HCT116 (cell line): ENCODE data around the gene CNPY4. TPM values are rescaled to one million over a fixed set of nuclear protein-coding genes. Genes with fewer than 3 reads are reported as not detected.

Source experiments
- ATAC-seq: fragments of 200-7000 bp; cut with Tn5 transposase; 2 replicates; pipeline ENCODE4 v1.9.1; 2020; ENCODE audit warnings: mild to moderate bottlenecking, moderate library complexity
- BruUV-seq: library from RNA; stranded (reverse); fragments of 400-500 nt; replicated peaks from 2 replicates; lab custom pipeline; 2021; lab: Mats Ljungman, UMichigan
- CTCF ChIA-PET: fragments of 300-600 bp; sonication (Branson Sonifier 250); formaldehyde crosslinking; loops from one replicate; lab custom pipeline; 2021; ENCODE audit warnings: antibody characterized with exemption; lab: Charles Lee
- POLR2A ChIA-PET: fragments of 300-600, 350-600 bp; sonication (Branson Sonifier 250); formaldehyde crosslinking; loops from one replicate; lab custom pipeline; 2021; ENCODE audit warnings: antibody characterized with exemption; lab: Charles Lee
- RAD21 ChIA-PET, 2 experiments: fragments of 300-600 bp; sonication (Branson Sonifier 250); formaldehyde crosslinking; loops; one replicate each; lab custom pipeline; 2023; ENCODE audit warnings: low total read pairs in 2 of 2; ENCODE audit not compliant: uncharacterized antibody in 2 of 2, unreplicated experiment in 2 of 2, low non-redundant PET in 1 of 2; lab: Charles Lee
- DNase-seq: peaks from one replicate; pipeline ENCODE4 v3.0.0-alpha.2; 2010; ENCODE audit warnings: low read depth, low spot score
- H2AFZ ChIP-seq: fragments of 200-600 bp; shearing (Covaris generic), sonication (generic); 2 replicates; pipeline ENCODE4 v1.6.1; 2017; ENCODE audit warnings: low read depth, mixed run types, mixed read lengths, antibody characterized with exemption, low read length; ENCODE audit not compliant: poor library complexity, severe bottlenecking
- H3K27ac ChIP-seq: 2 replicates; pipeline ENCODE4 v1.5.1; 2012; ENCODE audit warnings: low read depth, low read length
- H3K27me3 ChIP-seq: fragments of 200-600 bp; sonication (generic); 2 replicates; pipeline ENCODE4 v1.6.1; 2016; ENCODE audit warnings: mixed run types, low read length, mixed read lengths; ENCODE audit not compliant: insufficient read depth
- H3K36me3 ChIP-seq, 2 experiments: fragments of 200-500 bp in 1 of 2; fragments of 200-600 bp in 1 of 2; sonication (Bioruptor generic) in 1 of 2; sonication (generic) in 1 of 2; 2 replicates each; pipeline versions ENCODE4 v1.5.1 to v1.6.1; 2014 to 2016; ENCODE audit warnings: low read length in 2 of 2, inconsistent platforms in 1 of 2, mixed read lengths in 1 of 2, mixed run types in 1 of 2; ENCODE audit not compliant: insufficient read depth in 2 of 2, control insufficient read depth in 1 of 2
- H3K4me1 ChIP-seq, 2 experiments: fragments of 200-600 bp in 1 of 2; sonication (generic) in 1 of 2; 2 replicates each; pipeline versions ENCODE4 v1.5.1 to v1.6.1; 2012 to 2017; ENCODE audit warnings: low read length in 2 of 2, inconsistent platforms in 1 of 2, mild to moderate bottlenecking in 1 of 2, mixed read lengths in 1 of 2, mixed run types in 1 of 2, moderate library complexity in 1 of 2; ENCODE audit not compliant: insufficient read depth in 2 of 2, control insufficient read depth in 1 of 2
- H3K4me2 ChIP-seq: fragments of 200-600 bp; sonication (generic); 2 replicates; pipeline ENCODE4 v1.6.1; 2017; ENCODE audit warnings: mixed run types, low read length, mixed read lengths
- H3K4me3 ChIP-seq, 2 experiments: fragments of 200-600 bp in 1 of 2; sonication (generic) in 1 of 2; replicated peaks in 1 of 2; 2 replicates each; pipeline ENCODE4 v1.5.1; 2011 to 2016; ENCODE audit warnings: low read length in 2 of 2, control low read depth in 1 of 2, low read depth in 1 of 2, mild to moderate bottlenecking in 1 of 2, mixed read lengths in 1 of 2, mixed run types in 1 of 2
- H3K79me2 ChIP-seq: fragments of 200-600 bp; sonication (generic); 2 replicates; pipeline ENCODE4 v1.6.1; 2017; ENCODE audit warnings: mild to moderate bottlenecking, mixed run types, low read length, moderate library complexity, mixed read lengths; ENCODE audit not compliant: insufficient read depth
- H3K9ac ChIP-seq: fragments of 200-600 bp; sonication (generic); 2 replicates; pipeline ENCODE4 v1.6.1; 2016; ENCODE audit warnings: low read length, mixed read lengths
- H3K9me2 ChIP-seq: fragments of 200-600 bp; sonication (generic), shearing (Covaris generic); 2 replicates; pipeline ENCODE4 v1.6.1; 2017; ENCODE audit warnings: mixed run types, mild to moderate bottlenecking, moderate library complexity; ENCODE audit not compliant: insufficient read depth
- H3K9me3 ChIP-seq, 2 experiments: fragments of 200-500 bp in 1 of 2; fragments of 200-600 bp in 1 of 2; sonication (Bioruptor generic) in 1 of 2; sonication (generic) in 1 of 2; 2 replicates each; pipeline ENCODE4 v1.6.1; 2014 to 2017; ENCODE audit warnings: low read length in 2 of 2, mixed read lengths in 2 of 2, inconsistent platforms in 1 of 2, low read depth in 1 of 2, mild to moderate bottlenecking in 1 of 2, mixed run types in 1 of 2, moderate library complexity in 1 of 2; ENCODE audit not compliant: control insufficient read depth in 1 of 2, insufficient read depth in 1 of 2
- H4K20me1 ChIP-seq: fragments of 200-600 bp; sonication (generic), shearing (Covaris generic); 2 replicates; pipeline ENCODE4 v1.6.1; 2017; ENCODE audit warnings: mixed run types, mild to moderate bottlenecking, moderate library complexity; ENCODE audit not compliant: insufficient read depth
- POLR2A ChIP-seq: IDR thresholded peaks from 2 replicates; pipeline ENCODE4 v1.7.0; 2011; ENCODE audit warnings: borderline replicate concordance; ENCODE audit not compliant: insufficient read depth, insufficient read length; ENCODE audit errors: extremely low read depth
- POLR2AphosphoS5 ChIP-seq: IDR thresholded peaks from 2 replicates; pipeline ENCODE4 v1.6.1; 2011; ENCODE audit warnings: mild to moderate bottlenecking, low read depth, low read length, moderate library complexity
- YY1 ChIP-seq: IDR thresholded peaks from 2 replicates; pipeline ENCODE4 v1.6.1; 2011; ENCODE audit warnings: low read length, low read depth, moderate library complexity, mild to moderate bottlenecking; ENCODE audit not compliant: insufficient replicate concordance; ENCODE audit errors: extremely low read depth
- ZFX ChIP-seq: fragments of 450-650 bp; IDR thresholded peaks from 2 replicates; pipeline ENCODE4 v1.6.1; 2017
- intact Hi-C: fragments of 100-400 bp; cut with micrococcal nuclease; formaldehyde crosslinking; loops from 2 replicates; pipeline ENCODE4 v1.10.0; 2022
- total RNA-seq: library from RNA; stranded (reverse); gene quantifications from one replicate; pipeline ENCODE4 v1.2.1, GENCODE V29; 2021; ENCODE audit not compliant: unreplicated experiment
- TF ChIP-seq, protein P1 (sequence below), 3 experiments: fragments of 200-600 bp in 1 of 3; sonication (generic) in 1 of 3; IDR thresholded peaks in 2 of 3; conservative IDR thresholded peaks in 1 of 3; 2 replicates each; pipeline ENCODE4 v1.5.1; 2012 to 2017; ENCODE audit warnings: low read depth in 2 of 3, low read length in 2 of 3, antibody characterized with exemption in 1 of 3, borderline replicate concordance in 1 of 3, control low read depth in 1 of 3, mild to moderate bottlenecking in 1 of 3, mixed read lengths in 1 of 3, mixed run types in 1 of 3, moderate library complexity in 1 of 3; ENCODE audit not compliant: insufficient read depth in 1 of 3

The CNPY4 gene
- total RNA-seq, 1 experiment from 2014 or later = 2.6 TPM

DNA sequence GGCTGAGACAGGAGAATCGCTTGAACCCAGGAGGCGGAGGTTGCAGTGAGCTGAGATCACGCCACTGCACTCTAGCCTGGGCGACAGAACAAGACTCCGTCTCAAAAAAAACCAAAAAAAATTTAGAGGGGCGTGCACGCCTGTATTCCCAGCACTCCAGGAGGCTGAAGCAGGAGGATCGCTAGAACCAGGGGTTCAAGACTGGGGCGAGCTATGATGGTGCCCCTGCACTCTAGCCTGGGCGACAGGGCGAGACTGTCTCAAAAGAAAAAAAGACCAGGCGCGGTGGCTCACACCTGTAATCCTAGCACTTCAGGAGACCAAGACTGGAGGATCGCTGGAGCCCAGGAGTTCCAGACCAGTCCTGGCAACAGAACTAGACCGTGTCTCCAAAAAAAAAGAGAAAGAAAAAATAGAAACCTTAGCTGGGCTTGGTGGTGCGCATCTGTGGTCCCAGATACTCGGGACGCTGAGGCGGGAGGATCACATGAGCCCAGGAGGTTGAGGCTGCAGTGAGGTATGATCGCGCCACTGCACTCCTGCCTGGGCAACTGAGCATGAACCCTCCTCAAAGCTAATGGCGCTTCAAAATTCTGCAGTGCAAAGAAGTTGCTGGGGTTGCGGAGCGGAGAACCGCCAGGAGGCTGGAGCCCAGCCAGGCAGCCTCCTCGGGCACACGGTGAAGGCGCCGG is 7.0 kb downstream of the CNPY4 start:
- Histone ChIP-seq H3K4me1 (peaks cover 37 to 54% of the 10 kb centered on the region in 2 experiments), H3K79me2 (peaks cover 9% of the 10 kb centered on the region; the same call in 1 of the 2 replicates), H2AFZ (no peak overlapping the region), H4K20me1 (no peaks in the 10 kb centered on the region), H3K9ac (peak overlapping the region; percentile 98), H3K36me3 (no peaks in the 10 kb centered on the region), H3K27me3 (no peaks in the 10 kb centered on the region), H3K9me3 (no peaks in the 10 kb centered on the region)
- intact Hi-C loops = no loop called here
- BruUV-seq = TSS peak; percentile 80
- CTCF ChIA-PET = interaction anchor here (1.0 kb wide), 1 partner anchor 44 kb away, joined by 3 read pairs; no protein-coding TSS in a partner anchor
- POLR2A ChIA-PET = interaction anchor here (1.0 to 3.0 kb wide), 2 partner anchors 22 to 25 kb away, joined by 3 to 16 read pairs; partner anchors contain the start of genes AP4M1, LAMTOR4 and MCM7
- TF ChIP-seq ZFX = no peak
- TF ChIP-seq, all 23 proteins: peak for 0
- RAD21 ChIA-PET = no interaction called here
- DNase-seq (no peak), ATAC-seq (peak; percentile 35)
- Histone ChIP-seq H3K9me2 (no peaks in the 10 kb centered on the region), H3K4me2 (peak overlapping the region; percentile 84), H3K27ac (peak overlapping the region; percentile 98), H3K4me3 (peak overlapping the region; percentile 78 to 87)

DNA sequence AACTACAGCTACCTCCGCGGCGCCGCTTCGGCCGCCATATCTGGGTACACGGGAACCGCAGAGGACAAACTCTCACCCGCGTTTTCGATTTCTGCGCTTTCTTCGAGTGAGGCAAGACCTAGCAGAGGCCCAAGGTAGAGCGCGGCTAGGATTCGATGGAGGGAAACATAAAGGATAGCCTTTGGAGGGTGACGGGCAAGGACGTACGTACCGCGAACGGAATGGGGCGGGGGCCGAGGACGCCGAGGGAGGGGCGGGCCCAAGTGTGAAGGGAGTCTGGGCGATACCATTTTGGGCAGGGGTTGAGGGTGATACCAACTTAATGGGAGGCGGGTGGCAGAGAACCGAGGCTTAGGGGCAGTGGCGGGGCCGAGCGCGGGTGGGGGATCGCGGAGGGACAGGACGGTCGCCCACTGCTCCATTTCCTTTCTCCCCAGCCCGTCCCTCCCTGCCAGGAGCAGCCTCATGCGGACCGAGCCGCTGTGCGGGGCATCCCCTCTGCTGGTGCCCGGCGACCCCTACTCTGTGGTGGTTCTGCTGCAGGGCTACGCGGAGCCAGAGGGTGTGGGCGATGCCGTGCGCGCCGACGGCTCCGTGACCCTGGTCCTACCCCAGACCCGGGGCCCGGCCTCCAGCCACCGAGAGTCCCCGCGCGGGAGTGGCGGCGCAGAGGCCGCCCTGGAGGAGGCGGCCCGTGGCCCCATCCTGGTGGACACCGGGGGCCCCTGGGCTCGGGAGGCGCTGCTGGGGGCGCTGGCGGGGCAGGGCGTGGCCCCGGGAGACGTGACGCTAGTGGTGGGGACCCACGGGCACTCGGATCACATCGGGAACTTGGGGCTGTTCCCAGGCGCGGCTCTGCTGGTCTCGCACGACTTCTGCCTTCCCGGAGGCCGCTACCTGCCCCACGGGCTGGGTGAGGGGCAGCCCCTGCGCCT is 7.8 kb downstream of the CNPY4 start, which contains the start of gene MBLAC1:
TSS of gene MBLAC1 (plus strand) at position 37 of the 935 bp plus-strand sequence. CDS start at position 466, 429 bp downstream.
- H3K9me3 ChIP-seq = no peaks in the 10 kb centered on the region
- H3K4me1 ChIP-seq = peaks cover 37 to 54% of the 10 kb centered on the region in 2 experiments
- ChIA-PET CTCF (interaction anchor here (1.0 kb wide), 1 partner anchor 45 kb away, joined by 3 read pairs; no protein-coding TSS in a partner anchor), POLR2A (interaction anchor here (3.0 kb wide), 1 partner anchor 26 kb away, joined by 16 read pairs; the partner anchor contains the start of genes AP4M1 and MCM7), RAD21 (no interaction called here)
- ATAC-seq (peak; percentile 70), DNase-seq (peak; percentile 87)
- no peaks in the 10 kb centered on the region for H3K9me2 ChIP-seq
- H2AFZ ChIP-seq = no peak within 1 kb of the TSS
- intact Hi-C loops = no loop called here
- no peaks in the 10 kb centered on the region for H4K20me1 ChIP-seq
- H3K4me2 ChIP-seq = peak within 1 kb of the TSS; percentile 84
- peak within 1 kb of the TSS; percentile 98 for H3K9ac ChIP-seq
- no TSS peak for BruUV-seq
- H3K27ac ChIP-seq = peak within 1 kb of the TSS; percentile 98
- H3K79me2 ChIP-seq = peaks cover 9% of the 10 kb centered on the region; the same call in 1 of the 2 replicates
- TF ChIP-seq ZFX (peak; percentile 44; the same call in 1 of the 2 replicates), POLR2A (peak; percentile 92), POLR2AphosphoS5 (peak; percentile 90), YY1 (peak; percentile 86)
- TF ChIP-seq, protein P1, sequence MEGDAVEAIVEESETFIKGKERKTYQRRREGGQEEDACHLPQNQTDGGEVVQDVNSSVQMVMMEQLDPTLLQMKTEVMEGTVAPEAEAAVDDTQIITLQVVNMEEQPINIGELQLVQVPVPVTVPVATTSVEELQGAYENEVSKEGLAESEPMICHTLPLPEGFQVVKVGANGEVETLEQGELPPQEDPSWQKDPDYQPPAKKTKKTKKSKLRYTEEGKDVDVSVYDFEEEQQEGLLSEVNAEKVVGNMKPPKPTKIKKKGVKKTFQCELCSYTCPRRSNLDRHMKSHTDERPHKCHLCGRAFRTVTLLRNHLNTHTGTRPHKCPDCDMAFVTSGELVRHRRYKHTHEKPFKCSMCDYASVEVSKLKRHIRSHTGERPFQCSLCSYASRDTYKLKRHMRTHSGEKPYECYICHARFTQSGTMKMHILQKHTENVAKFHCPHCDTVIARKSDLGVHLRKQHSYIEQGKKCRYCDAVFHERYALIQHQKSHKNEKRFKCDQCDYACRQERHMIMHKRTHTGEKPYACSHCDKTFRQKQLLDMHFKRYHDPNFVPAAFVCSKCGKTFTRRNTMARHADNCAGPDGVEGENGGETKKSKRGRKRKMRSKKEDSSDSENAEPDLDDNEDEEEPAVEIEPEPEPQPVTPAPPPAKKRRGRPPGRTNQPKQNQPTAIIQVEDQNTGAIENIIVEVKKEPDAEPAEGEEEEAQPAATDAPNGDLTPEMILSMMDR (IDR thresholded peaks at IDR 0.05 in 2 of 3, conservative IDR thresholded peaks at IDR 0.05 in 1 of 3; ENCODE audit: borderline replicate concordance in 1 of 3, insufficient read depth in 1 of 3, low read depth in 2 of 3, low read length in 2 of 3) = no peak
- H3K27me3 ChIP-seq = no peaks in the 10 kb centered on the region
- no peaks in the 10 kb centered on the region for H3K36me3 ChIP-seq
- H3K4me3 ChIP-seq = peak within 1 kb of the TSS; percentile 78 to 87
